Measurements from ENCODE around the gene CYP2W1.
"Not testable (repeated sequence)": the region's sequence is repeated elsewhere in the genome, so short reads cannot be mapped to it uniquely, and the experiment has no call there.

DNA sequence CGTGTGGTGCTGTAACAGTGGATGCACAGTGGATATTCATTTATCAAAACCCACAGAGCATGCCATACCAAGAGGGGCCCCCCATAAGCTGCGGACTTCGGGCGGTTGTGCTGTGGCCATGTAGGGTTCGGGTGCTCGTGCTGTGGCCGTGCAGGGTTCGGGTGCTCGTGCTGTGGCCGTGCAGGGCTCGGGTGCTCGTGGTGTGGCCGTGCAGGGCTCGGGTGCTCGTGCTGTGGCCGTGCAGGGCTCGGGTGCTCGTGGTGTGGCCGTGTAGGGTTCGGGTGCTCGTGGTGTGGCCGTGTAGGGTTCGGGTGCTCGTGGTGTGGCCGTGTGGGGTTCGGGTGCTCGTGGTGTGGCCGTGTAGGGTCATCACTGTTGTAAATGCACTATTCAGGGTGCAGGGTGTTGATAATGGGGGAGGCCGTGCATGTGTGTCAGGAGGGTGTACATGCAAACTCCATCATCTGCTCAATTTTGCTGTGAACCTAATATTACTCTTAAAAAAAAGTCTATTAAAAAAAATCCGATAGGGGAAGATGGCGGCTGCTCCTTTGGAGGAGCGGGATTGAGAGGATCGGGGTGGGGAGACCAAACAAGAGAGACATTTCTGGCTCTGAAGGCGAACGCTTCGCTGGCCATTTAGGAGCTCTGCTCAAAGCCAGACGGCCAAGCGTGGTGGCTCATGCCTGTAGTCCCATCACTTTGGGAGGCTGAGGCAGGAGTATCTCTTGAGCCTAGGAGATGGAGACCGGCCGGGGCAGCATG is 53.4 kb downstream of the CYP2W1 start:
- TF ChIP-seq, protein P1, sequence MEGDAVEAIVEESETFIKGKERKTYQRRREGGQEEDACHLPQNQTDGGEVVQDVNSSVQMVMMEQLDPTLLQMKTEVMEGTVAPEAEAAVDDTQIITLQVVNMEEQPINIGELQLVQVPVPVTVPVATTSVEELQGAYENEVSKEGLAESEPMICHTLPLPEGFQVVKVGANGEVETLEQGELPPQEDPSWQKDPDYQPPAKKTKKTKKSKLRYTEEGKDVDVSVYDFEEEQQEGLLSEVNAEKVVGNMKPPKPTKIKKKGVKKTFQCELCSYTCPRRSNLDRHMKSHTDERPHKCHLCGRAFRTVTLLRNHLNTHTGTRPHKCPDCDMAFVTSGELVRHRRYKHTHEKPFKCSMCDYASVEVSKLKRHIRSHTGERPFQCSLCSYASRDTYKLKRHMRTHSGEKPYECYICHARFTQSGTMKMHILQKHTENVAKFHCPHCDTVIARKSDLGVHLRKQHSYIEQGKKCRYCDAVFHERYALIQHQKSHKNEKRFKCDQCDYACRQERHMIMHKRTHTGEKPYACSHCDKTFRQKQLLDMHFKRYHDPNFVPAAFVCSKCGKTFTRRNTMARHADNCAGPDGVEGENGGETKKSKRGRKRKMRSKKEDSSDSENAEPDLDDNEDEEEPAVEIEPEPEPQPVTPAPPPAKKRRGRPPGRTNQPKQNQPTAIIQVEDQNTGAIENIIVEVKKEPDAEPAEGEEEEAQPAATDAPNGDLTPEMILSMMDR (optimal IDR thresholded peaks at IDR 0.05 in 1 of 3, IDR thresholded peaks at IDR 0.05 in 1 of 3, conservative IDR thresholded peaks at IDR 0.05 in 1 of 3; ENCODE audit: extremely low read depth in 1 of 3, insufficient read depth in 2 of 3, low read length in 3 of 3), result not testable (repeated sequence)
- not testable (repeated sequence) for TF ChIP-seq EZH2 (IDR thresholded peaks at IDR 0.05; ENCODE audit: low read length)
